KMS-11 (cell line): ENCODE data around the gene WIZ.

Source experiments
- H2AFZ ChIP-seq: fragments of 200-600 bp; sonication (generic); 2 replicates; pipeline ENCODE4 v1.6.1; 2016; ENCODE audit warnings: antibody characterized with exemption, mixed run types, low read depth
- H3K27ac ChIP-seq: fragments of 200-600 bp; sonication (generic); 2 replicates; pipeline ENCODE4 v1.6.1; 2016; ENCODE audit warnings: mild to moderate bottlenecking, mixed run types
- H3K27me3 ChIP-seq: fragments of 200-600 bp; sonication (generic); 2 replicates; pipeline ENCODE4 v1.6.1; 2017; ENCODE audit warnings: mild to moderate bottlenecking, low read depth, mixed run types, moderate library complexity; ENCODE audit not compliant: insufficient read depth
- H3K36me3 ChIP-seq: fragments of 200-600 bp; sonication (generic); 2 replicates; pipeline ENCODE4 v1.6.1; 2017; ENCODE audit warnings: mild to moderate bottlenecking, mixed run types; ENCODE audit not compliant: insufficient read depth
- H3K4me1 ChIP-seq: fragments of 200-600 bp; sonication (generic); 2 replicates; pipeline ENCODE4 v1.6.1; 2016; ENCODE audit warnings: mild to moderate bottlenecking, low read depth, mixed run types; ENCODE audit not compliant: poor library complexity, severe bottlenecking
- H3K4me2 ChIP-seq: fragments of 200-600 bp; sonication (generic); 2 replicates; pipeline ENCODE4 v1.7.0; 2016; ENCODE audit warnings: mild to moderate bottlenecking, mixed run types
- H3K4me3 ChIP-seq: fragments of 200-600 bp; sonication (generic); IDR thresholded peaks from 2 replicates; pipeline ENCODE4 v1.6.1; 2017; ENCODE audit warnings: low read depth, low read length, mixed read lengths; ENCODE audit not compliant: insufficient read depth
- H3K79me2 ChIP-seq: fragments of 200-600 bp; sonication (generic); 2 replicates; pipeline ENCODE4 v1.6.1; 2016; ENCODE audit warnings: low read depth, mixed run types; ENCODE audit not compliant: insufficient read depth
- H3K9ac ChIP-seq: fragments of 200-600 bp; sonication (generic); 2 replicates; pipeline ENCODE4 v1.6.1; 2016; ENCODE audit warnings: mild to moderate bottlenecking, mixed run types
- H4K20me1 ChIP-seq: fragments of 200-600 bp; sonication (generic); 2 replicates; pipeline ENCODE4 v1.6.1; 2016; ENCODE audit warnings: mild to moderate bottlenecking, mixed run types; ENCODE audit not compliant: insufficient read depth
- TF ChIP-seq, protein P1 (sequence below): fragments of 200-600 bp; sonication (generic); conservative IDR thresholded peaks from 2 replicates; pipeline ENCODE4 v1.6.1; 2017; ENCODE audit warnings: low read depth, mild to moderate bottlenecking, antibody characterized with exemption, low read length, moderate library complexity, mixed read lengths

WIZ gene

DNA sequence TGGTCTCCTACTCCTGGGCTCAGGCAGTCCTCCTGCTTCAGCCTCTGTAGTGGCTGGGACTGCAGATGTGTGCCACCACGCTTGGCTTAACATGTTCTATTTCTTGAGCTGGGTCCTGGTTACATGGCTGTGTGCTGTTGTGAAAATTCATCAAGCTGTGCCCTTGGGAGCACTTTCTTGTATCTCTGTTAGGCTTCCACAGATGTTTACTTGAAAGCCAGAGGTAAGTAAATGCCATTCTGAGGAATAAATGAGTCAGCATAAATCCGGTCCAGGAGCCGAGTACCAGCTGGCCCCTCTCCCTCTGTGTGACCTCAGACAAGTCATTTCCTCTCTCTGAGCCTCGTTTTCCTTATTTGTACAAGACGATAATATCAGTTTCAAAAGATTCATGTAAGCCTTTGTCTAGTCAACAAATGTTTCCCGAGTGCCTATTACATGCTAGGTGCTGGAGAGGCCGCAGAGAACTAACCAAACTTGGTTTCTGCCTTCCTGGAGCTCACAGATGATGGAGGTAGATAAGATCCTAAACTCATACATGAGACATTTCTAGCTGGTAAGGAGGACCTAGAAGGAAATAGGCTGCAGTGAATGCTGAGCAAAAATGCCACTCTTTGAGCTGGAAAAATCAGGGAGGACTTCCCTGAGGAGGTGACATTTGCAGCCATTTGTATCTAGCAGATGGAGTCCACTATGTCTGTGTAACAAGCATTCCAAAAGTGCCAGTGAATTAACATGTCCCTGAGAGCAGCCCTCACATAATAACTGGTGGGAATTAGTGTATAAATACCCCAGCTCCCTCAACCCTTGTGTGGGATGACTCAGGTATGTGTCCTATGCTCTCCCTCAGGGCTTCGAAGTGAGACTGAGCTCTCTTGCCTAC is 17.3 kb upstream of the WIZ start:
- Histone ChIP-seq H3K27ac (peak overlapping the region; percentile 56), H3K4me2 (peak overlapping the region; percentile 22; the same call in 1 of the 2 replicates), H3K27me3 (no peaks in the 10 kb centered on the region), H2AFZ (peak overlapping the region; percentile 25), H4K20me1 (no peaks in the 10 kb centered on the region), H3K4me3 (no peak overlapping the region), H3K9ac (no peak overlapping the region; the same call in 1 of the 2 replicates), H3K4me1 (peaks cover 42% of the 10 kb centered on the region), H3K36me3 (no peaks in the 10 kb centered on the region), H3K79me2 (no peaks in the 10 kb centered on the region)
- TF ChIP-seq, protein P1, sequence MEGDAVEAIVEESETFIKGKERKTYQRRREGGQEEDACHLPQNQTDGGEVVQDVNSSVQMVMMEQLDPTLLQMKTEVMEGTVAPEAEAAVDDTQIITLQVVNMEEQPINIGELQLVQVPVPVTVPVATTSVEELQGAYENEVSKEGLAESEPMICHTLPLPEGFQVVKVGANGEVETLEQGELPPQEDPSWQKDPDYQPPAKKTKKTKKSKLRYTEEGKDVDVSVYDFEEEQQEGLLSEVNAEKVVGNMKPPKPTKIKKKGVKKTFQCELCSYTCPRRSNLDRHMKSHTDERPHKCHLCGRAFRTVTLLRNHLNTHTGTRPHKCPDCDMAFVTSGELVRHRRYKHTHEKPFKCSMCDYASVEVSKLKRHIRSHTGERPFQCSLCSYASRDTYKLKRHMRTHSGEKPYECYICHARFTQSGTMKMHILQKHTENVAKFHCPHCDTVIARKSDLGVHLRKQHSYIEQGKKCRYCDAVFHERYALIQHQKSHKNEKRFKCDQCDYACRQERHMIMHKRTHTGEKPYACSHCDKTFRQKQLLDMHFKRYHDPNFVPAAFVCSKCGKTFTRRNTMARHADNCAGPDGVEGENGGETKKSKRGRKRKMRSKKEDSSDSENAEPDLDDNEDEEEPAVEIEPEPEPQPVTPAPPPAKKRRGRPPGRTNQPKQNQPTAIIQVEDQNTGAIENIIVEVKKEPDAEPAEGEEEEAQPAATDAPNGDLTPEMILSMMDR = no peak

DNA sequence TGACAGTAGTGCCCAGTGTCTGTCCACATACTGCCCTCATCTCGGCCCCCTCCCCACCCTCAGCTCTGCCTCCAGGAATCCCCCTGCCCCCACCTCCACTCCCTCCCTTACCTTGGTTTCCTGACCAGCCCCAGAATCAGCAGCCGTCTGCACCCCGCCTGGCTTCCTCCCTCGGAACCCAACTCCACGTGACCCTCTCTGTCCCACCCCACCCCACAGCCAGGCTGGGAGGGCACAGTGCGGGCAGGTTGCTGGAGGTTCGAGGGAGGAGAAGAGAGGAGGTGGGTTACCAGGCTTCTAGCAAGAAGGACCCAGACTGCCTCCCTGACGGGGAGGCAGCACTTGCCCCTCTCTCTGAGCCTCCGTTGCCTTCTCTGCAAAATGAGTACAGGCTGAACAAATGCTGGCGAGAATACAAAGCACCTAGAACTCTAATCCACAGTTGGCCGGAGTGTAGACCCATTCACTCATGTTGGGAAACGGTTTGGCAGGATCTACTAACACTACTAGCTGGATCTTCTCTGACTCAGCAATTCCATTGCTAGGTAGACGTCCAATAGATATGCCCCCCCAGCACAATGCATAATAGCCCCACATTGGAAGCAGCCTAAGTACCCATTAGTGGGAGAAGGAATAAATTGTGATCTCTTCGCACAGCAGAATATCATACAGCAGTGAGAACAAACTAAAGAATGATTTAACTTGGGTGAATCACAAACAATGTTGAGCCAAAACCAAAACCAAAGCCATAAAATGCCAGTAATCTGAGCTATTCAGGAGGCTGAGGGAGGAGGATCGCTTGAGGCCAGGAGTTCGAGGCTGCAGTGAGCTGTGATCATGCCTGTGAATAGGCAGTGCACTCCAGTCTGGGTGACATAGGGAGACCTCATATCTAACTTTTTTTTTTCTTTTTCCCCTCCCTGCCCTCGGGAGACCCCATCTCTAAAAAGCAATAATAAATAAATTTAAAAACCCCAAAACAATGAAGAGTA is 14.9 kb upstream of the WIZ start, which contains the start of gene RASAL3:
RASAL3 (minus strand) TSS at position 151 of the 992 bp plus-strand sequence. CDS start 186 bp downstream, outside the sequence.
- Histone ChIP-seq H3K79me2 (no peaks in the 10 kb centered on the region), H3K4me2 (peak within 1 kb of the TSS; percentile 79), H3K27ac (peak within 1 kb of the TSS; percentile 62), H4K20me1 (no peaks in the 10 kb centered on the region), H3K27me3 (no peaks in the 10 kb centered on the region), H3K9ac (peak within 1 kb of the TSS; percentile 74), H3K4me1 (peaks cover 42% of the 10 kb centered on the region), H3K36me3 (no peaks in the 10 kb centered on the region), H2AFZ (peak within 1 kb of the TSS; percentile 63), H3K4me3 (no peak within 1 kb of the TSS)
- TF ChIP-seq, protein P1 = no peak

DNA sequence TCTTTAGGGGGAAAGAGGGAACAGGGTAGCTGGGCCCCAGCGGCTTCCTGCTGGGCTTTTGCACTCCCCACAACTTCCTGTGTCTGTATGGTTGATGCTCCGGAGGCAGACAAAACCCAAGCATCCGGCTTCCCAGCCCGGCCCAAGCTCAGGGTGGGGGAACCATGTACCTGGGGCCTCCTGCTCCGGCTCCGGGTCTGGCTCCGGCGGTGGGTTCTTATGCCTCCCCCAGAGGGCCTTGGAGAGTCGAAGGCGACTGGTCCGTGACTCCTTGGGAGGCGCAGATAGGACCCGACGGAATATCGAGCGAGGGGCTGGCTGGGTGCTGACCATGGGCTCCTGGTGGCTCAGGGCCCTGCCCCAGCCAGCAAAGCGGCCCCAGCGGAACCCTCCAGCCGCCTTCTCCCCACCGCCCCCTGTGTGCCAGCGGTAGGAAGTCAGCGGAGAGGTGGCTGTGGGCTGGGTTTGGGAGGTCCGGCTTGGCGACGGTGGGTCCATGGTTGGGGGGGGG is 14.2 kb upstream of the WIZ start:
- Histone ChIP-seq H2AFZ (peak overlapping the region; percentile 63), H3K4me2 (peak overlapping the region; percentile 79), H3K27ac (peak overlapping the region; percentile 62), H3K4me3 (no peak overlapping the region), H3K4me1 (peaks cover 42% of the 10 kb centered on the region), H3K27me3 (no peaks in the 10 kb centered on the region), H3K9ac (peak overlapping the region; percentile 74), H4K20me1 (no peaks in the 10 kb centered on the region), H3K36me3 (no peaks in the 10 kb centered on the region), H3K79me2 (no peaks in the 10 kb centered on the region)
- TF ChIP-seq, protein P1 = no peak

DNA sequence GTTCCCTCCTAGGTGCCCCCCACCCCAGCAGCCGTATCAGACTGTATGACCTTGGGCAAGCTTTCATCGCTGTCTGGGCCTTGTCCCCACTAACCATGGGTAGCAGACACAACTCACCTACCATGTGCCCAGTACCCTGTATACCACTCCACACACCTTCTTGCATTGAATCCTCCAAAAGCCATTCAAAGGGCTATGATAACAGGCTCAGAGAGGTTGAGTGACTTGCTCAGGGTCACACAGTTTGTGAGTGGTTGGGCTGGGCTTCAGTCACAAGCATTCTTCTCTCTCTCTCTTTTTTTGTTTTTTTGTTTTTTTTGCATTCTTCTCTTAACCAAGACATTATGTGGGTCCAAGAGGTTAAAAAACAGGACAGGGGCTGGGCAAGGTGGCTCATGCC is 11.9 kb upstream of the WIZ start:
- Histone ChIP-seq H3K9ac (no peak overlapping the region), H4K20me1 (no peaks in the 10 kb centered on the region), H3K4me1 (peaks cover 29% of the 10 kb centered on the region), H3K36me3 (no peaks in the 10 kb centered on the region), H3K4me2 (no peak overlapping the region), H3K27me3 (no peaks in the 10 kb centered on the region), H3K79me2 (no peaks in the 10 kb centered on the region), H3K27ac (no peak overlapping the region), H2AFZ (no peak overlapping the region), H3K4me3 (no peak overlapping the region)
- TF ChIP-seq, protein P1 = no peak
